ENCODE results near the gene TCTA. TPM values are rescaled to one million over a fixed set of nuclear protein-coding genes. Genes with fewer than 3 reads are reported as not detected.

TCTA gene
- polyA plus RNA-seq, 1 of the 3 experiments (the other 2 are of a cell fraction), result 42.1 TPM

DNA sequence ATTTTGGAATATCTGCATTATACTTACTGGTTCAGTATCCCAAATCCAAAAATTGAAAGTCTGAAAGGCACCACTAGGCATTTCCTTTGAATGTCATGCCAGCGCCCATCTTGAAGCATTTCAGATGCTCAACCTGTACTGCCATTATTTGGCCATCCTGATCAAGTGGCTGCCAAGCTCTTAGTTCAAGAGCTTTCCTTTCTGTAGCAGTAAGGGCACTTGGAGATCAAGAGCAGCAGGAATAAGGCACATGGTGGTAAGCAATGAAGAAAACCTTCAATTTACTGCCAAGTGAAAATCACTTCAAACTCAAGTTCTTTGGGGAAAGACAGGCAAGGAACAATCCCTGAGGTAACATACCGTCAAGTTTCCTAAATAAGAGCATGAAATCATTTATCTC is 10.5 kb upstream of the TCTA start:
- ChIA-PET CTCF (no interaction called here), POLR2A (no interaction called here)
- TF ChIP-seq, protein P1, sequence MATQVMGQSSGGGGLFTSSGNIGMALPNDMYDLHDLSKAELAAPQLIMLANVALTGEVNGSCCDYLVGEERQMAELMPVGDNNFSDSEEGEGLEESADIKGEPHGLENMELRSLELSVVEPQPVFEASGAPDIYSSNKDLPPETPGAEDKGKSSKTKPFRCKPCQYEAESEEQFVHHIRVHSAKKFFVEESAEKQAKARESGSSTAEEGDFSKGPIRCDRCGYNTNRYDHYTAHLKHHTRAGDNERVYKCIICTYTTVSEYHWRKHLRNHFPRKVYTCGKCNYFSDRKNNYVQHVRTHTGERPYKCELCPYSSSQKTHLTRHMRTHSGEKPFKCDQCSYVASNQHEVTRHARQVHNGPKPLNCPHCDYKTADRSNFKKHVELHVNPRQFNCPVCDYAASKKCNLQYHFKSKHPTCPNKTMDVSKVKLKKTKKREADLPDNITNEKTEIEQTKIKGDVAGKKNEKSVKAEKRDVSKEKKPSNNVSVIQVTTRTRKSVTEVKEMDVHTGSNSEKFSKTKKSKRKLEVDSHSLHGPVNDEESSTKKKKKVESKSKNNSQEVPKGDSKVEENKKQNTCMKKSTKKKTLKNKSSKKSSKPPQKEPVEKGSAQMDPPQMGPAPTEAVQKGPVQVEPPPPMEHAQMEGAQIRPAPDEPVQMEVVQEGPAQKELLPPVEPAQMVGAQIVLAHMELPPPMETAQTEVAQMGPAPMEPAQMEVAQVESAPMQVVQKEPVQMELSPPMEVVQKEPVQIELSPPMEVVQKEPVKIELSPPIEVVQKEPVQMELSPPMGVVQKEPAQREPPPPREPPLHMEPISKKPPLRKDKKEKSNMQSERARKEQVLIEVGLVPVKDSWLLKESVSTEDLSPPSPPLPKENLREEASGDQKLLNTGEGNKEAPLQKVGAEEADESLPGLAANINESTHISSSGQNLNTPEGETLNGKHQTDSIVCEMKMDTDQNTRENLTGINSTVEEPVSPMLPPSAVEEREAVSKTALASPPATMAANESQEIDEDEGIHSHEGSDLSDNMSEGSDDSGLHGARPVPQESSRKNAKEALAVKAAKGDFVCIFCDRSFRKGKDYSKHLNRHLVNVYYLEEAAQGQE (IDR thresholded peaks at IDR 0.05; ENCODE audit: low read depth, low read length), result no peak
- TF ChIP-seq CHD2 (IDR thresholded peaks at IDR 0.05; ENCODE audit: low read length, partially characterized antibody) (no peak), POLR2AphosphoS5 (IDR thresholded peaks at IDR 0.05; ENCODE audit: low read depth, low read length) (no peak), ELF1 (IDR thresholded peaks at IDR 0.05) (no peak), RAD21 (IDR thresholded peaks at IDR 0.05; ENCODE audit: low read length) (no peak), SIN3A (IDR thresholded peaks at IDR 0.05; ENCODE audit: borderline replicate concordance, low read depth, low read length) (no peak), FOXJ3 (CRISPR knock-in tag; IDR thresholded peaks at IDR 0.05) (no peak), GATA2 (CRISPR knock-in tag; IDR thresholded peaks at IDR 0.05) (no peak), GABPA (IDR thresholded peaks at IDR 0.05; ENCODE audit: low read depth) (no peak), FOXM1 (IDR thresholded peaks at IDR 0.05; ENCODE audit: low read depth) (no peak), EZH2phosphoT487 (IDR thresholded peaks at IDR 0.05; ENCODE audit: borderline replicate concordance, low read depth) (no peak), TEAD4 (IDR thresholded peaks at IDR 0.05; ENCODE audit: borderline replicate concordance, insufficient read depth) (no peak), TCF12 (IDR thresholded peaks at IDR 0.05) (no peak), MXI1 (IDR thresholded peaks at IDR 0.05; ENCODE audit: low read depth, low read length) (no peak), JUND (IDR thresholded peaks at IDR 0.05) (no peak)
- TF ChIP-seq, protein P2, sequence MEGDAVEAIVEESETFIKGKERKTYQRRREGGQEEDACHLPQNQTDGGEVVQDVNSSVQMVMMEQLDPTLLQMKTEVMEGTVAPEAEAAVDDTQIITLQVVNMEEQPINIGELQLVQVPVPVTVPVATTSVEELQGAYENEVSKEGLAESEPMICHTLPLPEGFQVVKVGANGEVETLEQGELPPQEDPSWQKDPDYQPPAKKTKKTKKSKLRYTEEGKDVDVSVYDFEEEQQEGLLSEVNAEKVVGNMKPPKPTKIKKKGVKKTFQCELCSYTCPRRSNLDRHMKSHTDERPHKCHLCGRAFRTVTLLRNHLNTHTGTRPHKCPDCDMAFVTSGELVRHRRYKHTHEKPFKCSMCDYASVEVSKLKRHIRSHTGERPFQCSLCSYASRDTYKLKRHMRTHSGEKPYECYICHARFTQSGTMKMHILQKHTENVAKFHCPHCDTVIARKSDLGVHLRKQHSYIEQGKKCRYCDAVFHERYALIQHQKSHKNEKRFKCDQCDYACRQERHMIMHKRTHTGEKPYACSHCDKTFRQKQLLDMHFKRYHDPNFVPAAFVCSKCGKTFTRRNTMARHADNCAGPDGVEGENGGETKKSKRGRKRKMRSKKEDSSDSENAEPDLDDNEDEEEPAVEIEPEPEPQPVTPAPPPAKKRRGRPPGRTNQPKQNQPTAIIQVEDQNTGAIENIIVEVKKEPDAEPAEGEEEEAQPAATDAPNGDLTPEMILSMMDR (IDR thresholded peaks at IDR 0.05), result no peak
- TF ChIP-seq, protein P3, sequence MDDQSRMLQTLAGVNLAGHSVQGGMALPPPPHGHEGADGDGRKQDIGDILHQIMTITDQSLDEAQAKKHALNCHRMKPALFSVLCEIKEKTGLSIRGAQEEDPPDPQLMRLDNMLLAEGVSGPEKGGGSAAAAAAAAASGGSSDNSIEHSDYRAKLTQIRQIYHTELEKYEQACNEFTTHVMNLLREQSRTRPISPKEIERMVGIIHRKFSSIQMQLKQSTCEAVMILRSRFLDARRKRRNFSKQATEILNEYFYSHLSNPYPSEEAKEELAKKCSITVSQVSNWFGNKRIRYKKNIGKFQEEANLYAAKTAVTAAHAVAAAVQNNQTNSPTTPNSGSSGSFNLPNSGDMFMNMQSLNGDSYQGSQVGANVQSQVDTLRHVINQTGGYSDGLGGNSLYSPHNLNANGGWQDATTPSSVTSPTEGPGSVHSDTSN (IDR thresholded peaks at IDR 0.05), result no peak
- TF ChIP-seq, protein P4, sequence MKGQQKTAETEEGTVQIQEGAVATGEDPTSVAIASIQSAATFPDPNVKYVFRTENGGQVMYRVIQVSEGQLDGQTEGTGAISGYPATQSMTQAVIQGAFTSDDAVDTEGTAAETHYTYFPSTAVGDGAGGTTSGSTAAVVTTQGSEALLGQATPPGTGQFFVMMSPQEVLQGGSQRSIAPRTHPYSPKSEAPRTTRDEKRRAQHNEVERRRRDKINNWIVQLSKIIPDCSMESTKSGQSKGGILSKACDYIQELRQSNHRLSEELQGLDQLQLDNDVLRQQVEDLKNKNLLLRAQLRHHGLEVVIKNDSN (IDR thresholded peaks at IDR 0.05; ENCODE audit: borderline replicate concordance, low read depth), result no peak
- TF ChIP-seq, protein P5, sequence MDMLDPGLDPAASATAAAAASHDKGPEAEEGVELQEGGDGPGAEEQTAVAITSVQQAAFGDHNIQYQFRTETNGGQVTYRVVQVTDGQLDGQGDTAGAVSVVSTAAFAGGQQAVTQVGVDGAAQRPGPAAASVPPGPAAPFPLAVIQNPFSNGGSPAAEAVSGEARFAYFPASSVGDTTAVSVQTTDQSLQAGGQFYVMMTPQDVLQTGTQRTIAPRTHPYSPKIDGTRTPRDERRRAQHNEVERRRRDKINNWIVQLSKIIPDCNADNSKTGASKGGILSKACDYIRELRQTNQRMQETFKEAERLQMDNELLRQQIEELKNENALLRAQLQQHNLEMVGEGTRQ (IDR thresholded peaks at IDR 0.05; ENCODE audit: borderline replicate concordance, low read depth, low read length), result no peak

More for the DNA sequence above, 10.5 kb upstream of the TCTA start:
- Histone ChIP-seq H4K20me1 (ENCODE audit: insufficient read depth) (peaks cover 100% of the 10 kb centered on the region), H3K9me3 (no peaks in the 10 kb centered on the region), H3K36me3 (replicated peaks in 1 of 2; ENCODE audit: control insufficient read depth in 1 of 2, insufficient read depth in 2 of 2, low read length in 1 of 2) (peaks cover 0 to 27% of the 10 kb centered on the region in 2 experiments), H3K4me2 (no peak overlapping the region), H2AFZ (ENCODE audit: low read depth) (no peak overlapping the region), H3K27me3 (ENCODE audit: insufficient read depth) (no peaks in the 10 kb centered on the region), H3F3A (replicated peaks; ENCODE audit: insufficient read depth) (peaks cover 30% of the 10 kb centered on the region), H3K4me1 (ENCODE audit: control insufficient read depth in 1 of 2, insufficient read depth in 2 of 2, low read depth in 1 of 2, low read length in 1 of 2) (no peaks in the 10 kb centered on the region; a peak in 1 of 4 replicates), H3K9ac (no peak overlapping the region), H3K79me2 (ENCODE audit: insufficient read depth) (peaks cover 100% of the 10 kb centered on the region), H3K27ac (ENCODE audit: low read depth in 2 of 2, low read length in 1 of 2) (no peak overlapping the region), H3K9me2 (no peaks in the 10 kb centered on the region), H3K4me3 (ENCODE audit: low read depth in 2 of 2, low read length in 1 of 2) (no peak overlapping the region)
- 98% methylated on average over 2 of the region's 2 CpGs for WGBS (ENCODE audit: low lambda C conversion rate)
- no peak for DNase-seq

All from SK-N-SH (cell line).